ENCODE data around the gene FRMD5.
"Not testable (repeated sequence)": the region's sequence is repeated elsewhere in the genome, so short reads cannot be mapped to it uniquely, and the experiment has no call there.

DNA sequence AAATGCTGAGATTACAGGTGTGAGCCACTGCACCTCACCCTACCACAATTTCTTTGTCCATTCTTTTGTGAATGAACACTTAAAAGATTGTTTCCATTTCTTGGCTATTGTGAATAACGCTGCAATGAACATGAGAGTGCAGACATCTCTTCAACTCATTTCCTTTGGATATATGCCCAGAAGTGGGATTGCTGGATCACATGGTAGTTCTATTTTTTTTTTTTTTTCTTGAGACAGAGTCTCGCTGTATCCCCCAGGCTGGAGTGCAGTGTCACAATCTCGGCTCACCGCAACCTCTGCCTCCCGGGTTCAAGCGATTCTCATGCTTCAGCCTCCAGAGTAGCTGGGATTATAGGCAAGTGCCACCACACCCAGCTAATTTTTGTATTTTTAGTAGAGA, 194.8 kb downstream of the FRMD5 start:
- not testable (repeated sequence) for TF ChIP-seq CREB1 (CRISPR knock-in tag; IDR thresholded peaks at IDR 0.05; ENCODE audit: low read depth); NANOG (IDR thresholded peaks at IDR 0.05; ENCODE audit: borderline replicate concordance); EZH2phosphoT487 (IDR thresholded peaks at IDR 0.05; ENCODE audit: unreplicated experiment); EZH2 (IDR thresholded peaks at IDR 0.05; ENCODE audit: low read depth, unreplicated experiment); ZNF331 (CRISPR knock-in tag; IDR thresholded peaks at IDR 0.05; ENCODE audit: low read depth)
- TF ChIP-seq, protein P1, sequence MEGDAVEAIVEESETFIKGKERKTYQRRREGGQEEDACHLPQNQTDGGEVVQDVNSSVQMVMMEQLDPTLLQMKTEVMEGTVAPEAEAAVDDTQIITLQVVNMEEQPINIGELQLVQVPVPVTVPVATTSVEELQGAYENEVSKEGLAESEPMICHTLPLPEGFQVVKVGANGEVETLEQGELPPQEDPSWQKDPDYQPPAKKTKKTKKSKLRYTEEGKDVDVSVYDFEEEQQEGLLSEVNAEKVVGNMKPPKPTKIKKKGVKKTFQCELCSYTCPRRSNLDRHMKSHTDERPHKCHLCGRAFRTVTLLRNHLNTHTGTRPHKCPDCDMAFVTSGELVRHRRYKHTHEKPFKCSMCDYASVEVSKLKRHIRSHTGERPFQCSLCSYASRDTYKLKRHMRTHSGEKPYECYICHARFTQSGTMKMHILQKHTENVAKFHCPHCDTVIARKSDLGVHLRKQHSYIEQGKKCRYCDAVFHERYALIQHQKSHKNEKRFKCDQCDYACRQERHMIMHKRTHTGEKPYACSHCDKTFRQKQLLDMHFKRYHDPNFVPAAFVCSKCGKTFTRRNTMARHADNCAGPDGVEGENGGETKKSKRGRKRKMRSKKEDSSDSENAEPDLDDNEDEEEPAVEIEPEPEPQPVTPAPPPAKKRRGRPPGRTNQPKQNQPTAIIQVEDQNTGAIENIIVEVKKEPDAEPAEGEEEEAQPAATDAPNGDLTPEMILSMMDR (conservative IDR thresholded peaks at IDR 0.05; ENCODE audit: low read depth in 2 of 2), result not testable (repeated sequence)
- TF ChIP-seq, protein P2, sequence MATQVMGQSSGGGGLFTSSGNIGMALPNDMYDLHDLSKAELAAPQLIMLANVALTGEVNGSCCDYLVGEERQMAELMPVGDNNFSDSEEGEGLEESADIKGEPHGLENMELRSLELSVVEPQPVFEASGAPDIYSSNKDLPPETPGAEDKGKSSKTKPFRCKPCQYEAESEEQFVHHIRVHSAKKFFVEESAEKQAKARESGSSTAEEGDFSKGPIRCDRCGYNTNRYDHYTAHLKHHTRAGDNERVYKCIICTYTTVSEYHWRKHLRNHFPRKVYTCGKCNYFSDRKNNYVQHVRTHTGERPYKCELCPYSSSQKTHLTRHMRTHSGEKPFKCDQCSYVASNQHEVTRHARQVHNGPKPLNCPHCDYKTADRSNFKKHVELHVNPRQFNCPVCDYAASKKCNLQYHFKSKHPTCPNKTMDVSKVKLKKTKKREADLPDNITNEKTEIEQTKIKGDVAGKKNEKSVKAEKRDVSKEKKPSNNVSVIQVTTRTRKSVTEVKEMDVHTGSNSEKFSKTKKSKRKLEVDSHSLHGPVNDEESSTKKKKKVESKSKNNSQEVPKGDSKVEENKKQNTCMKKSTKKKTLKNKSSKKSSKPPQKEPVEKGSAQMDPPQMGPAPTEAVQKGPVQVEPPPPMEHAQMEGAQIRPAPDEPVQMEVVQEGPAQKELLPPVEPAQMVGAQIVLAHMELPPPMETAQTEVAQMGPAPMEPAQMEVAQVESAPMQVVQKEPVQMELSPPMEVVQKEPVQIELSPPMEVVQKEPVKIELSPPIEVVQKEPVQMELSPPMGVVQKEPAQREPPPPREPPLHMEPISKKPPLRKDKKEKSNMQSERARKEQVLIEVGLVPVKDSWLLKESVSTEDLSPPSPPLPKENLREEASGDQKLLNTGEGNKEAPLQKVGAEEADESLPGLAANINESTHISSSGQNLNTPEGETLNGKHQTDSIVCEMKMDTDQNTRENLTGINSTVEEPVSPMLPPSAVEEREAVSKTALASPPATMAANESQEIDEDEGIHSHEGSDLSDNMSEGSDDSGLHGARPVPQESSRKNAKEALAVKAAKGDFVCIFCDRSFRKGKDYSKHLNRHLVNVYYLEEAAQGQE (IDR thresholded peaks at IDR 0.05; ENCODE audit: unreplicated experiment), result not testable (repeated sequence)

All from GM23338 (cell line).